CMK (cell line): Measurements from ENCODE around the gene PARP11.

Experiments used
- DNase-seq: peaks from one replicate; pipeline ENCODE4 v3.0.0-alpha.2; 2010; ENCODE audit warnings: low read depth

PARP11 gene

DNA sequence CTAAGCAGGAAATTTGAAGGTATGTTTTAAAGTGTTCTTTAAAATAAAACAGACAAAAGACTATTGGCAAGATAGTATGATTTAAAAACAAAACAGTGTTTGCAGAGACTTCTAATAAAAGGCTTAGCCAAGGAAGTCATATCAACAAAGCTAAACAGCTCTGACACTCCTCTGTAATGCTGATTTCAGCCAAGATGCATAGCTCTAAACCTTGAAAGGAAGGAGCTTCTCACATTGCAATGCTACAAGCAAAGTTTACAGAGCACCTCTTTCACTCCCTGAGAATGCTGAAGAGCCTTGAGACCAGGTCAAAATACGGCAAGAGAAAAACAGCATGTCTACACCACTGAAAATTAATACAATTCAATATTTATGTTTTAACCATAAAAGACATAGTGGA is 51.8 kb downstream of the PARP11 start:
- no peak for DNase-seq

DNA sequence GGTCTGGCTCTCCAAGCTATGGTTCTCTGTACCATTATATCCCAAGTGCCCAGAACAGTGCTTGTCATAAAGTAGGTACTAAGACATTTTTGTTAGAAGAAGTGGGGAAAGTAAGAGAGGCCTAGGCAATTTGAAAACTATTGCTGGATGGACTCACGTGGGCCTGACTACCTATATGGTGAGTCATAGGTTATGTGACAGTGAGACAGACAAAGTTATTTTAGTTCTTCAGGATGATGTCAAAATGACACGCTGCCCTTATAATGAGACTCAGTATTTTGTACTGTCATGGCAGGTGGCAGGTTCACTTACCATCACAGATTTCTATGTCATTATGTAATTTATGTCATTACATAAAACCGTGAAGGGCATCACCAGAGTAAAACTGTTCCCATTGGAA is 53.1 kb downstream of the PARP11 start:
- DNase-seq: no peak

DNA sequence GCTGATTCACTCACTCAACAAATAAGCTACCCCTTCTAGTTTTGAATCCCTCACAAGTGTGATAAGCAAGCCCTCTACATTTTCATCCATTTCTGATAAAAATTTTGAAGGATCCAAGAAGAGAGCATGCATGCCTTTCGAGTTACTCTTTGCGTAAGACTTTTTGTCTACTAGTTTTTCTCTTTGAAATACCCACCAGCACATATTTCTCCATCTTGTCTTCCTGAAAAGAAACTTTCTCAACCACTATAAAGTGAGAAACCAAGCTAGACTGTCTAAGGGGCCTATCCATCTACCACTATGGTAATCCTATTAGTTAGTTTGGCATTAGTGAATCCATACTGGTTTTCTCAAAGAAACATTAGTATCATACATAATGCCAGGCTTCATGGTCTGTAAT is 56.9 kb downstream of the PARP11 start:
- no peak for DNase-seq

DNA sequence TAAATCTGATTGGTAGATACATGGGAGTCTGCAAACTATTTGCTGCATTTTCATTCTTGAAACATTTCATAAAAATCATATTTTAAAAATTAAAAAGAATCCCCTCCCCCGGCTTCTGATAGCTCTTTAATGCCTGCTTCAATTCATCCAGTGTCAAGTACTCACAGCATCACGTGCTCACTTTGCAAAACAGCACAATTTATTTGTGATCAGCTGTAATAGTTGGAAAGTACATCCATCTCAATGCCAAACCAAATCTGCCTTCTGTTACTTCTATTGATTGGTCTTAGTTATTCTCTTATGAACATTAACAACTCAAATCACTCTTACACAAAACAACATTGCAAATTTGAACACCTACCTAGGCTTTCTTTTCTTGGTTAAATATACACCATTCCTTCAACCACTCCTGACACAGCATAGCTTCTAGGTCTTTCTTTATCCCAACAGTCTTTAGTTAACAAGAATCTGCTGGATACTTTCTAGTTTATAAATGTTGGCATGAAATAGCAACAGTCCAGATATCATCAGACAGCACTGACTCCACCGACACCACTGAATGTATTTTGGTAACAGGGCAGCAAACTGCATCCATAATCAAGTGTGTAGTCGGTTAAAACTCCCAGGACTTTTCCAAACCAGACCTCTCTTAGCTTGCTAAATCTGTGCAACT is 58.0 kb downstream of the PARP11 start:
- DNase-seq: no peak

DNA sequence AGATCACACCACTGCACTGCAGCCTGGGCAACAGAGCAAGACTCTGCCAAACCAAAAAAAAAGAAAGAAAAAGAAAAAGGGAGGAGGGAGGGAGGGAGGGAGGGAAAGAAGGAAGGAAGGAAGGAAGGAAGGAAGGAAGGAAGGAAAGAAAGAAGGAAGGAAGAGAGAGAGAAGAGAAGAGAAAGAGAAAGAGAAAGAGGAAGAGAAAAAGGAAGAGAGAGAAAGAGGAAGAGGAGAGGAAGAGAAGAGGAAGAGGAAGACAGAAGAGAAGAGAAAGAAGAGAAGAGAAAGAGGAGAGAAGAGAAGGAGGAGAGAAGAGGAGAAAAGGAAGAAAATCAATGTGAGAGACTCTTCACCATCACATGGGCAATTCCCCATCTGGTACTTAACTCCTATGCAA is 62.7 kb downstream of the PARP11 start:
- DNase-seq: no peak

DNA sequence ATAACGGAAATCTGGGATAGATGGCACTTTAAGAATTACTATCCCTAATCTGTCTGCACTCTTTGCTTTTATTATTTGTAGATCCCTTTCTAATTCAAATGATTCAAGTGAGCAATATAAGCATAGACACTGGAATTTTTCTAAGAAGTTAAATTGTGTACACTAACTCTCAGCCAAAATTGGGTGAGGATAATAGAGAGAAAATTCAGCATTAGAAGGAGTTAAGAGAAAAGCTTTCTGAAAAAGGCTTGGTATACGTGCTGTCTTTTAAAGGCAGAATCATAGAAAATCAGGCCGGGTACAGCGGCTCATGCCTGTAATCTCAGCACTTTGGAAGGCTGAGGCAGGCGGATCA is 63.2 kb downstream of the PARP11 start:
- no peak for DNase-seq

DNA sequence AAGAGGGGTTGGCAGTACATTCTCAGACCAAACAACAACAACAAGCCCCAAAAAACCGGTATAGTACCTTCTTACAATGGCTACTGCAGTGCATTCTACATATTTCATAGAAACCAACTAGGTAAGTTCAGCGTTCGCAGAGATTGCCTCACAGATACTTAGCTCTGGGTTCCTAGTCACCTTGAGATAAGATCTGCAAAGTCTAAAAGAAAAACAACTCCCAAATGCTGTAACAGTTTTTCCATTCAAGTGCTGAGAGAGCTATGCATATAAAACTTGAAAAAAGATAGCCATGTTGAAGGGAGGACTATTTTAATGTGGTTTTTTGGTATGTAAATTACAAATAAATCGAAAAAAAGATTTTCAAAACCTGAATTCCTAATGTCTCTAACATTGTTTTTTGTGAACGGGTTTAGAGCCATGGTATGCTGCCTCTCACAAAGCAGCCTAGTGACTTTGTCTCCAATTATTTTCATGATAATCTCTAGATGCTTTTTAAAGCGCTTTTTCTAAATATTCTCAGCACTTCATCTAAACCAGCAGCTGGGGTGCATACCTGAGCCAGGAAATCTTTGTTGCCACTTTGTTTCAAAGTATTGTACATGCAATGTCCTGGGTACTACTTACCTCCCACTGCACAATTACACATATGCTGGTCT is 63.7 kb downstream of the PARP11 start:
- DNase-seq: no peak

DNA sequence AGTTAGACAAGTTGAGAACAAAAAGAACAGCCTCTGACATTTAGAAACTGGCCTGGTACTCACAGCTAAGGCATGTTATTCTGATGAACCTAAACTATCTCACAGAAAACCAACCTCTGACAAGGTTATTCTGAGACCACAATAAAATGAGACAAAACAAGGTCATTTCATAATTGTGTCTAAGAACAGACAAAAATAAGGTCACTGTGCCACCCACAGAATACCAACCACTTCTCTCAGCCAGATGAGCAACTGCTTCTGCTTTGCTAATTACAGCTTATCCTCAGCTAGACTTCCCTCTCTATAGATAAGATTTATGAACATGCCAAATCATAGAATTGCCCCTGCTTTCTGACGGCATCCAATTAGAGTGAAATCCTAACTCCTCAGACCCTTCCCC is 68.1 kb downstream of the PARP11 start:
- no peak for DNase-seq

DNA sequence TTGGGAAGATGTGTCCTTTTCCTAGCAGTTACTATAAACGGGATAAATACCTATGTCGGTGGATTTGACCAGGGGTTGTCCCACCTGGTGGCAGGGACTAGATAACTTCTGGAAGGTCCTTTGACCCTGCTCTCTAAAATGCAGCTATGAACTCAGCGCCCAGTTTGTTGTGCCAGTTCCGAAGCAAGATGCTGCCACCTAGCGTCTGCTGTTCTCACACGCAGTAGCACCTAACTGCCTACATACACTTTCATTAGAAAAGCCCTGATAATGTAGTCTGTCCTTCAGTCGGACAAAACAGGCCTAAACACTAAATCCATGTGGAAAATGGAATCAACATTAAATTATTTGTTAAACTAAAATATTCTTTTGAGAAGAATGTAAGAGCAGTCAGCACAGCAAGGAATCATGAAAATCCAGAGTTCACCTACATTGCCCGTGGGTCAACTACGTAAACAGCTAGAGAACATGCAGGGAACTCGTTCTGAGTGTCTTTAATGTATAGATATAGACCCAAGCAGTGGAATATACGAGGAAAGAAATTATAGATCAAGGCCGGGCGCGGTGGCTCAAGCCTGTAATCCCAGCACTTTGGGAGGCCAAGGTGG is 69.2 kb downstream of the PARP11 start:
- peak; percentile 53 for DNase-seq

DNA sequence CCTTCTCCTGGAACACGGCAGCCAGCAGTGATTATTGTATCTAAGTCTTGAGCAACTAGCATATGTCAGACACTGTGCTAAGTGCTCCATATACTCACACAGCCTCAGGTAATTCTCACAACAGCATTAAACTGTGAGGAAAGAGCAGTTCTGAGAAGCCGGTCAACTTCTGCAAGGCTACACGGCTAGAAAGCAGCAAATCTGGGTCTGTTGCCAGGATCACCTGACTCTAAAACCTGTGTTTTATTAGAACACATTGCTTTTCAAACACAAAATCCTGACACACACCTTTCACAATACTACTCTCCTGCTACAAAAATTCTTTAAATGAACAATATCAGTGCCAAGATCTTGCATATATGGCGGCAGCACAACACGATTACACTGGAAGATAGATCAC is 70.5 kb downstream of the PARP11 start:
- DNase-seq: no peak

DNA sequence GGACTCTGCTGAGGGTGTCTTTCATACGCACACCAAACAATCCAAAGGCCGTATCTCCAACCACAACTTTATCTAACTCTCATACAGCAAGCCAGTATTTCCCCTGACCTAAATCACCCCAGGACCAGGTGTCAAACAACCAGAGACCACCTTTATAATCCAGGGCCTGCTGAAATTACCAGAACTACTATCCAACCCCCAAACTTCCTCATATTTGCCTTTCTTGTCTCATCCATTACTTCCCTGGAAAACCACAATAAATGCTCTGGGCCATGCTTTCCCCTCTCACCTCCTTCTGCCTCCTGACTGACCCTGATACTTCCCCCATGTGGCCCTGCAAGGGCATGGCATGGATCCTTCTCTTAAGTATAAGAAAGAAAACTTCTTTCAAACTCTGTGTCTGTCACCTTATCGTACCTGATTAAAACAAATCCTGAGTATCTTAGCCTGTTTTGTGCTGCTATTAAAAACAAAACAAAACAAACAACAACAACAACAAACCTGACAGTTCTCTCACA is 75.6 kb downstream of the PARP11 start:
- DNase-seq: no peak

DNA sequence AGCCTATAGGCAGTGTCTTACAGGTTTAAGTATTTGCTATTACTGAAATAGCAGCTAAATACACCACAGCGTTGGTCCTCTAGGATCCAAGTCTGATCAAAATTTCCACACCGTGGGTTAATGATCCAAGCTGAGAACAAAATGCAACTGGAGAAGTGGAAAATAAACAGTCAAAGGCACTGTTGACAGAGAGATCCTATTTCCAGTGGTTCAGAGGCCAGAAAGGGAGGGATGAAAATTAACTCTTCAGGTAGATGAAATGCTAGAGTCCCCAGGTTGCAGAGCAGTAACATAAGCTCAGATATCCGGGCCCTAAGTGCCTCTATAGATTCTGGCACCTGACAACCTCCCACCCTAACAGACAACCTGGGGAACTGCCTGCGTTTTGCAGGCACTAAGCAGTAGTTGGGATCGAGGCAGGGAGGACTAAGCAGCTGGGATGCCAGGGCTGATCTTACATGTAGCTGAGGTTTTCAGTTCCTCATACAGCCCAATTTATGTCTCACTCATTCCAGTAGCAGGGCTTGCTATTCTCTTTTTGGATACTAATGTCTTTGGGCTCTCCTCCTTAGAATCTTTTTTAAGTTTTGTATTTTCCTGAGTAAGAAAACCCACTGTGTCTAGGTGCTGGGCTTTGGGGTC is 77.6 kb downstream of the PARP11 start:
- no peak for DNase-seq

DNA sequence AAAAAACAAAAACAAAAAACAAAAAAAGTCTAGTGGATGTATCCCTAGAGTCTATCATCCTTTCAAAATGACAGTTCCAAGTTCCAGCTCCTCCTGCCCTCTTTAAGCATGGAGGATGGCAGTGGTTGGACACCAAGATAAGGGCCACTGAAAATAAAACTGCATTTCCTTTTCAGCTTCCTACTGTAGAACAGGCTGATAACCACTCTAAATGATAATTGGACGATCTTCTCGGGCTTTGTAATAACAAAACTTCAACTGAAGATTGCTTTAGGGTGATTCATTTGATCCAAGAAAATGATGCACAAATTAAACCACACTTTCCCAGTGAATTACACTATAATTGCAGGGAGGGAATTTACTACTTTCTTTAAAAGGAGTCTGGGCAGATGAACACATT is 78.1 kb downstream of the PARP11 start:
- DNase-seq: no peak

DNA sequence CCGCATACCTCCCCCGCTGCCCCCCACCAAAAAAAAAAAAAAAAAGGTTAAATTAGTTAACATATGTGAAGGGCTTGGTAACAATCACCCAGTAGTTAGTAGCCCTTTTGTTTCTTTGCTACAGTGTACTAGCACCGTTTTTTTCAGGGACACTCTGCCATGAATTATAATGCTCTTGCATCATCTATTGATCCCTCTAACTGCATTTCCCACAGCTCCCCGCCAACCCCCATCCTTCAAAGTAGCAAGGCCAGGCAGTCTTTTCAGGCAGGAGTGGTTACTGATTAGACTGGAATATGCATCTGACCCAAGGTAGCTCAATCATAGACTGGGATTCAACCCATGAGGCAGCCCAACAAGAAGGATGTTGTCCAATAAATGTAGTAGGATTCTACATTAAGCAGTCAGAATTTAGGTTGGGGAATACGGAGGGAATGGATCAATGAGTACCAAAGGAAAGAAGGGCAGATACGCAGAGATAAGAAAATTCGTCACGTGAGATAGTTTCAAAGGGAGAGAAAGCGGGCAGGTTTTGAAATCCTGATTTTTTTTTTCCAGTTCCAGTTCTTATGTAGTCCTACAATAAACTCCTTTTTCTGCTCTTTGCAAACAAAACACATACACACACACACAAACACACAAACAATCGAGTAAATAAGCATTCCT is 80.4 kb downstream of the PARP11 start:
- no peak for DNase-seq

DNA sequence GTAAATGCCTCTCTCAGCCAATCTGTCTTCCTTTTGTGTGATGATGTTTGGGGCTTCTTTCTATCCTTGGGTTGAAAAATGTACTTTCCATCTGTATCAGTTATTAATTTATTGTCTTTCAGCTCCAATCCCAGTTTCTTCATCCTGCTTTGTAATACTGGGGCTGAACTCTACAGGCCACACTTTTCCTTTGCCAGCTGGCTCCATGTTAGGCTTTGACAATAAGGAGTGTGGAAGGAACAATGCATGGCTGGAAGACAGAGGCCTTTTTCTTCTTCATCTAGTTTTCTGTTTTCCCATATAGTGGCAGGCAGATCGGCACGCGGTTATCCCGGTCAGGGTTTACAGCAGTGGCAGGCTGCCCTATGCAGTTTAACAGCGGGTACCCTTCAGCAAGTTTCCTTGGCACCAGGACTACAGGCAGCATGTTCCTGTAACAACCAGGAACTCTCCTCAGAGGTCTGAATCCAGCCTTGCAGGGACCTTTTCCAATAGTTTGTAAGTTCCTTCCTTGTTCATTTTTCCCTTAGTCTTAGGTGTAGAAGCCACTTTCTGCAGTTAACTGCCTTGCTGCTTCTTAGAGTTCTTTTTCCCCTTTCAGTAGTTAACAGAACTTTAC is 81.8 kb downstream of the PARP11 start:
- no peak for DNase-seq

DNA sequence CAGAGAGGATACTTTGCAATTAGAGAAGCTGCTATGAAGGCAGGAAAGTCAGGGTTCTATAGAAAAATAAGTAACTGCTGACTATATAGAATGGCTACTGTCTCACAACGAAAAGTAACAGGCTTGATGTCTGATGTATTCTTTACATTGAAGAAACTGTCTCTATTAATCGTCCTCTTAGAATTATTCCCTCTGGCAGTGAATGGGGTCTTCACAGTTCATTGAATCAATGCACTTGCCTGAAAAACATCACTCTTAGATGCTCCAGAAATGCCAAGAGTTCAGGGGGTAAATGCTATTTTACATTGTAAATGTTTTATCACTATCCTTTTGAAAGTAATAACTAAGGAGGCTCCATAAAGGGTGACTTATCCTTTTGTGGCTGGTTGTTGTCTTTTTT is 82.6 kb downstream of the PARP11 start:
- no peak for DNase-seq

DNA sequence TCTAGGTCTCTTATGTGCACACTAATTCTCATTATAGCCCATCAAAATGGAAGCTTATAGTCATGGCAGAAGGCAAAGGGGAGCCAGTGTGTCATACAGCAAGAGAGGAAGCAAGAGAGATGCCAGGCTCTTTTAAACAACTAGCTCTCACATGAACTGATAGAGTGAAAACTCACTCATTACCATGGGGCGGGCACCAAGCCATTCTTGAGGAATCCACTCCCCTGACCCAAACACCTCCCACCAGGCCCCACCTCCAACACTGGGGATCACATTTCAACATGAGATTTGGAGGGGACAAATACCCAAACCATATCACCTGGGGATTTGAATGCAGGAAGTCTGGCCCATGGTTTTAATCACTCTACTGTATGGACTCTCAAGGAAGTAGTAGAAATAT is 83.4 kb downstream of the PARP11 start:
- DNase-seq: no peak

DNA sequence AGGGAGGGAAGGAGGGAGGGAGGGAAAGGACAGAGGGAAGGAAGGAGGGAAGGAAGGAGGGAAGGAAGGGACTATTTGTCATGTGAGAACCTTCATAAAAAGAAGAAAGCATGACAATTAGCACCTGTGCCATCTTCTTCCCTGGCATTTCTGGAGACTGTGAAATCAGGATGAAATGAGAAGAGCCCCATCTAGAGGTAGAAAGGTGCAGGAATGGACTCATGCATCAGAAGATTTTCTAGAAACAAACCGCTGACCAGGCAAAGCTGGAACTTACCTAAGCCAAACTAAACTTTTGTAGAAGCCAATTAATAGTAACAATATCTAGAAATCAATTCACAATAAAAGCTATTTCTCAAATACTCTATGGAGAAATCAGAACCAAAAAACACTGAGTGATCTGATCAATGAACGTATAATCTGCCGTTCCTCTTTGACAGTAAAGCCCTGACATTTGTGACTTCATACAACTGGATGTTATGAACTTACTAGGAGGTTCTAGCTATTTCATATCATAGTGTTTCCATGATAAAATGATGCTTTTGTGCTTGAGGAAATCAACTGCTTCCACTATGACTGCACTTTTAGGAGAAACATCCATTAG is 95.9 kb downstream of the PARP11 start:
- no peak for DNase-seq

DNA sequence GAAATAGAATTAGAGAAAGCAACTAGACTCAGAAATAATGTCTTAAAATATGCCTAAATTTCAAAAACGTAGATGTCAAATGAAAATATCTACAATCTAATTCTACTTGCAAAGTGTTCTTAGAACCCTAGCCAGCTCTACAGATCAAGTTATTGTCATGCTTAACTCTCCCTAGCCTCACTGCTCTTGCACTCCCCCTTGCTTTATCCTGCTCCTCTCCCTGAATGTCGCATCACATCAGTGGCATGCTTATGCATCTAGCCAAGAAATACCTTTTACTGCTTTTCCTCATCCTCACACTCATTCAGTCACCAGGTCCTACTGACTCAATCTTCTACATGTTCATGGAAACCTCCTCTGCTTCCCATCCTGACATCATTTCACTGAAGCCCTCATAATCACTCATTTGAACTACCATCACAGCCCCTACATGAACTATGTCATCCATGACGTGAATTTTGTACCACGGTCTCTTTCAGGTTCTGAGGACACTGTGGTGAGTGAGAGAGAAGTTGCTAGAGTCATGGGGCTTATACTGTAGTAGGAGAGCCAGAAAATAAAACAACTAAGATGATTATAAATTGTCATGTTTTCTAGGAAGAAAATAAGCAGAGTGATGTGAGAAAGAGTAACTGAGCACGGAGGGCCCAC is 97.7 kb downstream of the PARP11 start:
- DNase-seq: no peak

DNA sequence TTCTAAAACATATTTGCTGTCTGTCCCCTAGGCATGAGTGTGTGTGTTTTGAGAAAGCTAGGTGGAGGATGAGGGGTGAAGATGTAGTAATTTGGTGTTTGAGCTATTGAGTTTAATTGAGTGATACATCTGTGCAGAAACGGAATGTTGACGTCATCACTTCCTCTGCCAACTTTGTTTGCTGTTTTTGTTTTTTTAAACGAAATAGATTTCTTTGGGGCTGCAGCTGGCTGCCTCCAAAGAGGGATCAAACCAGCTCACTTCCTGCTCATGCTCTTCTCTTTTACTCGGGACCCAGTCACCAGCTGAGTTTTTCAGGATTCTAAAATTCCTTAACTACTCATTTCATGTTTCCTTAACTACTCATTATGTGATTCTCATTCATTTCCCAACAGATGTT is 100.8 kb downstream of the PARP11 start:
- no peak for DNase-seq

DNA sequence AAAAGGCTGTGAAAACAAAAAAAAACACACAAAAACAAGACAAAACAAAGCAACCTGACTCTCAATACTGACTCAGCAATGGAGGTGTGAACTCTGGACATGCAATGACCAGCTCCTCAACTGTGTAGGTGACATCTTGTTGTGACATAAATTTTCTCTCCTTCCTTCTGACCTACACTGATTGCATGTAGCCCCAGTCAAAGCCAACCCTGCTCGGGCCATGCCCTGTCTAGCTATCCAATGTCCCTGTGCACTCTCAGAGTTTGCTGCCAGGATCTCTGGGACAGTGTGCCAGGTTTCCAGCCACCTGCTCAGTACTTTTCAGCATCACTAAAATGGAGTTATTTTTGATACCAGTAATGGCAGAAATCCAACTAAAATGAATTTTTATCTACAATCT is 101.3 kb downstream of the PARP11 start:
- DNase-seq: no peak
